Uterus (tissue), 4 donors: ENCODE results near the gene SIGLEC15. TPM values are rescaled to one million over a fixed set of nuclear protein-coding genes. Genes with fewer than 3 reads are reported as not detected.

Experiments used
- DNase-seq, 2 donors: peaks; one replicate each; pipeline ENCODE4 v3.0.0-alpha.2; 2019 to 2020
- H3K27ac ChIP-seq, 2 donors: fragments of 200-600 bp; sonication (generic); 1 replicate in 1 of 2; 2 replicates in 1 of 2; pipeline ENCODE4 v1.5.1; 2016 to 2018
- H3K27me3 ChIP-seq, 2 donors: fragments of 200-600 bp; sonication (generic); one replicate each; pipeline ENCODE4 v1.5.1; 2018 to 2019; ENCODE audit warnings: control low read depth in 1 of 2
- H3K36me3 ChIP-seq, 2 donors: fragments of 200-600 bp; sonication (generic); one replicate each; pipeline ENCODE4 v1.5.1; 2019; ENCODE audit warnings: control low read depth in 1 of 2
- H3K4me1 ChIP-seq, 2 donors: fragments of 200-600 bp; sonication (generic); one replicate each; pipeline ENCODE4 v1.5.1; 2018 to 2019; ENCODE audit warnings: control low read depth in 1 of 2
- H3K4me3 ChIP-seq, 2 donors: fragments of 200-600 bp; sonication (generic); 1 replicate in 1 of 2; 2 replicates in 1 of 2; pipeline ENCODE4 v1.5.1; 2018 to 2019; ENCODE audit warnings: mild to moderate bottlenecking in 1 of 2
- H3K9me3 ChIP-seq, 2 donors: fragments of 200-600 bp; sonication (generic); one replicate each; pipeline ENCODE4 v1.5.1; 2019; ENCODE audit warnings: control low read depth in 1 of 2
- POLR2A ChIP-seq, 2 donors: fragments of 450-650 bp; IDR thresholded peaks; one replicate each; pipeline ENCODE4 v1.6.1; 2016; ENCODE audit warnings: antibody characterized with exemption in 2 of 2, mild to moderate bottlenecking in 1 of 2, moderate library complexity in 1 of 2
- intact Hi-C: fragments of 100-400 bp; cut with DNase I; formaldehyde crosslinking; loops from one replicate; pipeline ENCODE4 v1.15.1; 2023; ENCODE audit warnings: low total_unique reads
- total RNA-seq, 4 donors: library from RNA; depleted of rRNA in 3 of 4; stranded (reverse); fragments of >200 nt in 3 of 4; gene quantifications; one replicate each; pipeline versions ENCODE4 v1.1.0 to v1.2.4, GENCODE V29; 2014 to 2023
- TF ChIP-seq, protein P1 (sequence below), 4 experiments: fragments of 200-600 bp in 2 of 4; fragments of 450-650 bp in 2 of 4; sonication (generic) in 2 of 4; IDR thresholded peaks; one replicate each; pipeline ENCODE4 v1.5.1; 2016 to 2019; ENCODE audit warnings: antibody characterized with exemption in 4 of 4, mild to moderate bottlenecking in 2 of 4, moderate library complexity in 1 of 4
- donor health status: DM: yes; HTN: yes; CAD: no.

Gene SIGLEC15
- total RNA-seq, 4 donors from 2014 or later = 2.8 TPM; not detected in 3

DNA sequence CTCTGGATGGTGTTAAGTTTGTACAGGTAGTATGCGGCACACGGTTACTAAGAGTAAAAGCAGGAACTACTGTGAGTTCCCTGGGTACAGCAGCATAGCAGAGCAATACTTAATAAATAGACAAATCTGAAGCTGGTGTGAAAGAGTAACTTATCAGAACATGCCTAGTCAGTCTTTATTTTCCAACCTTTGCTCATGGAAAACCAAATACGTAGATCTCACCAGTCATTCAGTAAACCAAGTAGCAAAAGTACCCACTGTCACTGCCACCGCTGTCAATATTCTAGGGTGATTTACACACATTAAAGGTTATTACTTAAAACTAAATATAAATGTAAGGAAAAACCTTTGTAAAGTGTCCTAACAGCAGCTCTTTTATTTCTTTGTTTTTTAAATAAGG, 35.0 kb downstream of the SIGLEC15 start:
- intact Hi-C loops = no loop called here
- Histone ChIP-seq H3K9me3 (no peaks in the 10 kb centered on the region), H3K4me3 (no peak overlapping the region), H3K4me1 (no peaks in the 10 kb centered on the region), H3K36me3 (no peaks in the 10 kb centered on the region), H3K27ac (no peak overlapping the region), H3K27me3 (no peaks in the 10 kb centered on the region)
- TF ChIP-seq, protein P1, sequence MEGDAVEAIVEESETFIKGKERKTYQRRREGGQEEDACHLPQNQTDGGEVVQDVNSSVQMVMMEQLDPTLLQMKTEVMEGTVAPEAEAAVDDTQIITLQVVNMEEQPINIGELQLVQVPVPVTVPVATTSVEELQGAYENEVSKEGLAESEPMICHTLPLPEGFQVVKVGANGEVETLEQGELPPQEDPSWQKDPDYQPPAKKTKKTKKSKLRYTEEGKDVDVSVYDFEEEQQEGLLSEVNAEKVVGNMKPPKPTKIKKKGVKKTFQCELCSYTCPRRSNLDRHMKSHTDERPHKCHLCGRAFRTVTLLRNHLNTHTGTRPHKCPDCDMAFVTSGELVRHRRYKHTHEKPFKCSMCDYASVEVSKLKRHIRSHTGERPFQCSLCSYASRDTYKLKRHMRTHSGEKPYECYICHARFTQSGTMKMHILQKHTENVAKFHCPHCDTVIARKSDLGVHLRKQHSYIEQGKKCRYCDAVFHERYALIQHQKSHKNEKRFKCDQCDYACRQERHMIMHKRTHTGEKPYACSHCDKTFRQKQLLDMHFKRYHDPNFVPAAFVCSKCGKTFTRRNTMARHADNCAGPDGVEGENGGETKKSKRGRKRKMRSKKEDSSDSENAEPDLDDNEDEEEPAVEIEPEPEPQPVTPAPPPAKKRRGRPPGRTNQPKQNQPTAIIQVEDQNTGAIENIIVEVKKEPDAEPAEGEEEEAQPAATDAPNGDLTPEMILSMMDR (IDR thresholded peaks at IDR 0.05) = no peak
- no peak for TF ChIP-seq POLR2A (IDR thresholded peaks at IDR 0.05)
- DNase-seq = no peak

DNA sequence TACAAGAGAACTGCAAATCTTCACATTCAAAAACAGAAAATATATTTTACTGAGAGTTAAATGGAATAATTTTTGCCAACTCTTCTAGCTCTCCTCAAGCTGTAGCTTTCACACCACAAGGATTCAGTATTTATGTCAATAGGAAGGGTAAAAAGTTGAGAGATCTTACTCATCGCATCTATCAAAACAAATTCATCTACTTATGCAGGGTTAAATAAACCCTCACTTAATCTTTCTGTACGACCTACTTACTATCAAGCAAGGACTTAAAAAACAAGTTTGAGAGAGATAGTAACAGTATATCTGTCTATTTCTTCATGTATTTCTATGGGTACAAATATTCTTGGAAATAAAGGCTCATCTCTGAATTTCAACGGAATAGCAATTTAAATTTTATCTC, 35.5 kb downstream of the SIGLEC15 start:
- no peak for DNase-seq
- Histone ChIP-seq H3K27ac (no peak overlapping the region), H3K27me3 (no peaks in the 10 kb centered on the region), H3K4me3 (no peak overlapping the region), H3K4me1 (no peaks in the 10 kb centered on the region), H3K9me3 (no peaks in the 10 kb centered on the region), H3K36me3 (no peaks in the 10 kb centered on the region)
- TF ChIP-seq POLR2A (IDR thresholded peaks at IDR 0.05) = no peak
- TF ChIP-seq, protein P1 (IDR thresholded peaks at IDR 0.05) = no peak
- intact Hi-C loops = no loop called here

DNA sequence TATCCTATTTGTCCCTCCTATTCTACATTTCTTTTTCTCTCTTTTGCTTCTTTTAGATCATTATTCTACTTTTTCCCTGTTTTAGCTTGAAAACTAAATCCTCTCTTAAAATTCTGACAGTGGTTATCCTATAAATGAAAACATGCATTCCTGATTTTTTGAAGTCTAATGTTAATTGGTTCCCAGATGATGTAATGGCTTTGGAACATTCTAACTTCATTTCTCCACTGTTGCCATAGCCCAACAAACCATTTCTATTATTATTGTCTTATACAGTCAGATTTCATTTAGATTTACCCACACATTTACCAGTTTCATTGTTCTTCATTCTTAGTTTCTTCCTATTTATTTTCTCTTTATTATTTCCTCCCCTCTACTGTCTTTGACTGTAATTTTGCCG, 36.5 kb downstream of the SIGLEC15 start:
- Histone ChIP-seq H3K27ac (no peak overlapping the region), H3K4me3 (no peak overlapping the region), H3K4me1 (no peaks in the 10 kb centered on the region), H3K27me3 (no peaks in the 10 kb centered on the region), H3K36me3 (no peaks in the 10 kb centered on the region), H3K9me3 (no peaks in the 10 kb centered on the region)
- intact Hi-C loops = no loop called here
- DNase-seq = no peak
- TF ChIP-seq, protein P1 (IDR thresholded peaks at IDR 0.05) = no peak
- no peak for TF ChIP-seq POLR2A (IDR thresholded peaks at IDR 0.05)

DNA sequence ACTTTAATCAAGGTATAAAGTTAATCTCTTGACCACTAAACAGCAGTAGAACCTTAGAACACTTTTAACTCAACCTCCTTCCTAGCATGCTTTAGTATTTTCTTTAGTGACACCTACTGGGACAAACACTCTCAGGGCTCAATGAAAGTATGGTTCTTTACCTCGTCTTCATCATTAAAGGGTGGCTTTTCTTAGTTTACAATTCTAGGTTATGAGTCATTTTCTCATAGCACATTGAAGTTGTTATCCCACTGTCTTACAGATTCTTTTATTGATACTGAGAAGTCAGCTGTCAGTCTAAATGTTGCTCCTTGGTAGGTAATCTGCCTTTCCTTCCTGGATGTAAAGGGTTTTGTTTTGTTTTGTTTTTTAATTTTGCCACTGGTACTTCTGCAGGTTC, 38.0 kb downstream of the SIGLEC15 start:
- no peak for DNase-seq
- Histone ChIP-seq H3K4me1 (no peaks in the 10 kb centered on the region), H3K27me3 (no peaks in the 10 kb centered on the region), H3K9me3 (no peaks in the 10 kb centered on the region), H3K36me3 (no peaks in the 10 kb centered on the region), H3K27ac (no peak overlapping the region), H3K4me3 (no peak overlapping the region)
- TF ChIP-seq POLR2A (IDR thresholded peaks at IDR 0.05) = no peak
- intact Hi-C loops = no loop called here

DNA sequence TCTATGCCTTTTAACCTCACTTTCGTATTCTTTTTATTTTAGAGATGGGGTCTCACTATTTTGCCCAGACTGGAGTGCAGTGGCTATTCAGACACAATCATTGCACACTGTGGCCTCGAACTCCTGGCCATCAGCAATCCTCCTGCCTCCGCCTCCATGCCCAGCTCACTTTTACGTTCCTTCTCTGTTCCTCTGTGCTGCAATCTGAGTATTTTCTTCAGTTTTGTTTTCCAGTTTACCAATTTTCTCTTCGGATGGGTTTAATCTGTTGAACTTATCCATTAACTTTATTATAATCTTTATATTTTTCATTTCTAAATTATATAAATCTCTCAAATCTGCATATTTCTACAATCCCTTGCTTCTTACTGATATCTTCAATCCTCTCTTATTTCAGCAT, 38.6 kb downstream of the SIGLEC15 start:
- TF ChIP-seq, protein P1 (IDR thresholded peaks at IDR 0.05) = no peak
- TF ChIP-seq POLR2A (IDR thresholded peaks at IDR 0.05) = no peak
- intact Hi-C loops = no loop called here
- H3K9me3 ChIP-seq = no peaks in the 10 kb centered on the region
- H3K4me3 ChIP-seq = no peak overlapping the region
- H3K36me3 ChIP-seq = no peaks in the 10 kb centered on the region
- no peak for DNase-seq
- no peaks in the 10 kb centered on the region for H3K4me1 ChIP-seq
- H3K27ac ChIP-seq = no peak overlapping the region
- no peaks in the 10 kb centered on the region for H3K27me3 ChIP-seq

DNA sequence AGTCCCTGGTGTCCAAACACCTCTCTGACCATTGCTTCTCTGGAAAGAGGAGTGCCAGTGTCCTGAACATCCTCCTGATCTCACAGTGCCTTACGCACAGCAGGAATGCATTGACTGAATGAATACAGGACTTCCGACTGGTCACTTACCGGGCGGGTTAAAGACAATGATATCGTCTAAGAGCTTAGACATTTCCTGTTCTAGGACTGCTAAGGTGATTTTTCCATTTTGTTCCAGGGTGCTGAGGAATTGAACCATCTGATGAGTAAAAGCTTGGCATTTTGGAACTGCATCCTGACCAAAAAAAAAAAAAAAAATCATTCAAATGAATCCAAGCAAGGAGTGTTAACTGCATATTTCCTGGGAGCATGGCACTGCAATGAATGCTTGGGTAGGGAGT, 40.0 kb downstream of the SIGLEC15 start:
- intact Hi-C loops = no loop called here

More for the DNA sequence above, 40.0 kb downstream of the SIGLEC15 start:
- no peaks in the 10 kb centered on the region for H3K4me1 ChIP-seq
- no peak overlapping the region for H3K4me3 ChIP-seq
- TF ChIP-seq POLR2A (IDR thresholded peaks at IDR 0.05) = no peak
- TF ChIP-seq, protein P1 (IDR thresholded peaks at IDR 0.05) = no peak
- no peak overlapping the region for H3K27ac ChIP-seq
- DNase-seq = no peak
- no peaks in the 10 kb centered on the region for H3K36me3 ChIP-seq
- no peaks in the 10 kb centered on the region for H3K9me3 ChIP-seq
- no peaks in the 10 kb centered on the region for H3K27me3 ChIP-seq
